ENCODE data around the gene ZNF552. TPM values are rescaled to one million over a fixed set of nuclear protein-coding genes. Genes with fewer than 3 reads are reported as not detected.
A peak's percentile ranks its signal among the peaks of the same experiment; 100 is the strongest.
"Not testable (repeated sequence)": the region's sequence is repeated elsewhere in the genome, so short reads cannot be mapped to it uniquely, and the experiment has no call there.

ZNF552 gene
- polyA plus RNA-seq (2013, experiment 1 of 4) = 8.7 TPM
- polyA plus RNA-seq (2013, experiment 2 of 4) = 9.8 TPM
- polyA plus RNA-seq (2013, experiment 3 of 4) = 6.8 TPM
- polyA plus RNA-seq (2013, experiment 4 of 4) = 6.2 TPM

GRCh38 chr19:57814505-57815246, at the start of gene ZNF552:
ZNF552 (minus strand) TSS chr19:57814913; CDS start chr19:57814743, 170 bp downstream.
- Histone ChIP-seq H3K36me3 (ENCODE audit: control insufficient read depth, insufficient read depth, low read length) (no peaks in the 10 kb centered on the region), H3K4me1 (ENCODE audit: control insufficient read depth, insufficient read depth, low read length) (peaks cover 4% of the 10 kb centered on the region), H3K9me3 (ENCODE audit: control insufficient read depth, low read length) (no peaks in the 10 kb centered on the region), H3K27me3 (ENCODE audit: control insufficient read depth, insufficient read depth, low read length, poor library complexity, severe bottlenecking) (no peaks in the 10 kb centered on the region), H3K27ac (ENCODE audit: insufficient read depth, low read depth, low read length, poor library complexity, severe bottlenecking) (no peak within 1 kb of the TSS), H3K4me3 (ENCODE audit: insufficient read depth, low read depth, low read length) (peak within 1 kb of the TSS; percentile 71)
- 2% methylated on average over 50 of the region's 50 CpGs for WGBS, 2 experiments

- H3K4me3 ChIP-seq (ENCODE audit: insufficient read depth, low read depth, low read length); H3K4me1 ChIP-seq (ENCODE audit: control insufficient read depth, insufficient read depth, low read length); H3K9me3 ChIP-seq (ENCODE audit: control insufficient read depth, low read length); H3K27me3 ChIP-seq (ENCODE audit: control insufficient read depth, insufficient read depth, low read length, poor library complexity, severe bottlenecking); H3K27ac ChIP-seq (ENCODE audit: insufficient read depth, low read depth, low read length, poor library complexity, severe bottlenecking): not testable (repeated sequence)
- 94 to 96% methylated on average over 3 of the region's 3 CpGs for WGBS, 2 experiments
- peaks cover 48% of the 10 kb centered on the region for H3K36me3 ChIP-seq (ENCODE audit: control insufficient read depth, insufficient read depth, low read length)
These were observed 47.6 kb upstream of the ZNF552 start for GRCh38 chr19:57862351-57862750.

- H3K9me3 ChIP-seq (ENCODE audit: control insufficient read depth, low read length); H3K4me3 ChIP-seq (ENCODE audit: insufficient read depth, low read depth, low read length); H3K27ac ChIP-seq (ENCODE audit: insufficient read depth, low read depth, low read length, poor library complexity, severe bottlenecking); H3K36me3 ChIP-seq (ENCODE audit: control insufficient read depth, insufficient read depth, low read length); H3K27me3 ChIP-seq (ENCODE audit: control insufficient read depth, insufficient read depth, low read length, poor library complexity, severe bottlenecking): not testable (repeated sequence)
- peaks cover 11% of the 10 kb centered on the region for H3K4me1 ChIP-seq (ENCODE audit: control insufficient read depth, insufficient read depth, low read length)
- WGBS, 2 experiments = 94 to 98% methylated on average over 2 of the region's 2 CpGs
These were observed 39.4 kb upstream of the ZNF552 start for GRCh38 chr19:57854117-57854516.

GRCh38 chr19:57851812-57852603, 37.3 kb upstream of the ZNF552 start:
- 94 to 96% methylated on average over 3 of the region's 6 CpGs for WGBS, 2 experiments
- not testable (repeated sequence) for H3K36me3 ChIP-seq (ENCODE audit: control insufficient read depth, insufficient read depth, low read length); H3K4me3 ChIP-seq (ENCODE audit: insufficient read depth, low read depth, low read length); H3K27me3 ChIP-seq (ENCODE audit: control insufficient read depth, insufficient read depth, low read length, poor library complexity, severe bottlenecking); H3K27ac ChIP-seq (ENCODE audit: insufficient read depth, low read depth, low read length, poor library complexity, severe bottlenecking); H3K9me3 ChIP-seq (ENCODE audit: control insufficient read depth, low read length)
- H3K4me1 ChIP-seq (ENCODE audit: control insufficient read depth, insufficient read depth, low read length) = peaks cover 11% of the 10 kb centered on the region

- H3K4me3 ChIP-seq (ENCODE audit: insufficient read depth, low read depth, low read length) = peak overlapping the region; percentile 86
- peak overlapping the region; percentile 87 for H3K27ac ChIP-seq (ENCODE audit: insufficient read depth, low read depth, low read length, poor library complexity, severe bottlenecking)
- no peaks in the 10 kb centered on the region for H3K9me3 ChIP-seq (ENCODE audit: control insufficient read depth, low read length)
- no peaks in the 10 kb centered on the region for H3K27me3 ChIP-seq (ENCODE audit: control insufficient read depth, insufficient read depth, low read length, poor library complexity, severe bottlenecking)
- H3K4me1 ChIP-seq (ENCODE audit: control insufficient read depth, insufficient read depth, low read length) = peaks cover 11% of the 10 kb centered on the region
- WGBS, 2 experiments = 31 to 40% methylated on average over 11 of the region's 11 CpGs
- H3K36me3 ChIP-seq (ENCODE audit: control insufficient read depth, insufficient read depth, low read length) = peaks cover 5% of the 10 kb centered on the region
These were observed 35.9 kb upstream of the ZNF552 start for GRCh38 chr19:57850553-57851017.

- not testable (repeated sequence) for H3K9me3 ChIP-seq (ENCODE audit: control insufficient read depth, low read length); H3K27me3 ChIP-seq (ENCODE audit: control insufficient read depth, insufficient read depth, low read length, poor library complexity, severe bottlenecking); H3K36me3 ChIP-seq (ENCODE audit: control insufficient read depth, insufficient read depth, low read length)
- Histone ChIP-seq H3K4me3 (ENCODE audit: insufficient read depth, low read depth, low read length) (peak within 1 kb of the TSS; percentile 86), H3K27ac (ENCODE audit: insufficient read depth, low read depth, low read length, poor library complexity, severe bottlenecking) (peak within 1 kb of the TSS; percentile 87), H3K4me1 (ENCODE audit: control insufficient read depth, insufficient read depth, low read length) (peaks cover 11% of the 10 kb centered on the region)
- 1 to 2% methylated on average over 42 of the region's 42 CpGs for WGBS, 2 experiments
These were observed 35.2 kb upstream of the ZNF552 start, which contains the start of gene ZNF587 for GRCh38 chr19:57849666-57850473. ZNF587 (plus strand) TSS chr19:57849859; CDS start chr19:57850039, 180 bp downstream.

GRCh38 chr19:57849162-57849665, 34.5 kb upstream of the ZNF552 start:
- WGBS, 2 experiments = 67 to 73% methylated on average over 2 of the region's 2 CpGs
- H3K4me3 ChIP-seq (ENCODE audit: insufficient read depth, low read depth, low read length) = peak overlapping the region; percentile 86
- not testable (repeated sequence) for H3K36me3 ChIP-seq (ENCODE audit: control insufficient read depth, insufficient read depth, low read length); H3K27me3 ChIP-seq (ENCODE audit: control insufficient read depth, insufficient read depth, low read length, poor library complexity, severe bottlenecking); H3K9me3 ChIP-seq (ENCODE audit: control insufficient read depth, low read length)
- H3K4me1 ChIP-seq (ENCODE audit: control insufficient read depth, insufficient read depth, low read length) = peaks cover 11% of the 10 kb centered on the region
- H3K27ac ChIP-seq (ENCODE audit: insufficient read depth, low read depth, low read length, poor library complexity, severe bottlenecking) = peak overlapping the region; percentile 87

GRCh38 chr19:57847164-57847563, 32.5 kb upstream of the ZNF552 start:
- 65 to 77% methylated on average over 2 to 3 of the region's 3 CpGs for WGBS, 2 experiments
- H3K9me3 ChIP-seq (ENCODE audit: control insufficient read depth, low read length); H3K27me3 ChIP-seq (ENCODE audit: control insufficient read depth, insufficient read depth, low read length, poor library complexity, severe bottlenecking); H3K4me3 ChIP-seq (ENCODE audit: insufficient read depth, low read depth, low read length); H3K36me3 ChIP-seq (ENCODE audit: control insufficient read depth, insufficient read depth, low read length); H3K27ac ChIP-seq (ENCODE audit: insufficient read depth, low read depth, low read length, poor library complexity, severe bottlenecking): not testable (repeated sequence)
- H3K4me1 ChIP-seq (ENCODE audit: control insufficient read depth, insufficient read depth, low read length) = peaks cover 11% of the 10 kb centered on the region

GRCh38 chr19:57841122-57841763, 26.5 kb upstream of the ZNF552 start:
- Histone ChIP-seq H3K9me3 (ENCODE audit: control insufficient read depth, low read length) (no peaks in the 10 kb centered on the region), H3K36me3 (ENCODE audit: control insufficient read depth, insufficient read depth, low read length) (peaks cover 8% of the 10 kb centered on the region), H3K27ac (ENCODE audit: insufficient read depth, low read depth, low read length, poor library complexity, severe bottlenecking) (no peak overlapping the region), H3K27me3 (ENCODE audit: control insufficient read depth, insufficient read depth, low read length, poor library complexity, severe bottlenecking) (no peaks in the 10 kb centered on the region), H3K4me1 (ENCODE audit: control insufficient read depth, insufficient read depth, low read length) (no peaks in the 10 kb centered on the region), H3K4me3 (ENCODE audit: insufficient read depth, low read depth, low read length) (no peak overlapping the region)
- 97 to 99% methylated on average over 5 to 6 of the region's 6 CpGs for WGBS, 2 experiments

Measured in ectodermal cell (in vitro differentiated cells).